Epithelial cell of proximal tubule (primary cell): Measurements from ENCODE around the gene SKA3. TPM values are rescaled to one million over a fixed set of nuclear protein-coding genes. Genes with fewer than 3 reads are reported as not detected.
"Not testable (repeated sequence)": the region's sequence is repeated elsewhere in the genome, so short reads cannot be mapped to it uniquely, and the experiment has no call there.

Source experiments
- DNase-seq: peaks from one replicate; pipeline ENCODE4 v3.0.0-alpha.2; 2011; ENCODE audit warnings: low read depth
- H3K4me3 ChIP-seq: 2 replicates; pipeline ENCODE4 v1.5.1; 2011; ENCODE audit warnings: low read depth, mild to moderate bottlenecking, low read length
- total RNA-seq: library from RNA; depleted of rRNA; stranded (reverse); fragments of >200 nt; gene quantifications from 2 replicates; pipeline ENCODE4 v1.2.3, GENCODE V29; 2015
- TF ChIP-seq, protein P1 (sequence below): conservative IDR thresholded peaks from 2 replicates; pipeline ENCODE4 v1.5.1; 2012; ENCODE audit warnings: low read depth, mild to moderate bottlenecking, low read length

The SKA3 gene
- total RNA-seq, 1 donor from 2014 or later, result 22.1 TPM

DNA sequence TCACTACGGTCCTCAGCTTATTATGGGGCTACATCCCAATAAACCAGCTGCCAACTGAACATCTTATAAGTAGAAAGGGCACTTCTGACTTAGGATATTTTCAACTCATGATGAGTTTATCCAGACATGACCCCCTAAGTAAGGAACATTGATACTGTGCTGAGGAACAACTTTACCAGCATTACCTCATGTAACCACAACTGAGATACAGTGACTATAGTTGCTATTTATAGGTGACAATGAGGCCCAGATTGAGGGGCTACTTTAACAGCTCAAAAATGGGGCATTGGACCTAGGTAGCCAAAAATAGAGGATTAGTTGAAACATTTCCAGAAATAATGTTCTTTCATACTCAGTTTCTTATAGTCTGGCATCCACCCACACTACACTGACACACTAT is 26.8 kb downstream of the SKA3 start:
- no peak overlapping the region for H3K4me3 ChIP-seq
- DNase-seq, result no peak
- TF ChIP-seq, protein P1, sequence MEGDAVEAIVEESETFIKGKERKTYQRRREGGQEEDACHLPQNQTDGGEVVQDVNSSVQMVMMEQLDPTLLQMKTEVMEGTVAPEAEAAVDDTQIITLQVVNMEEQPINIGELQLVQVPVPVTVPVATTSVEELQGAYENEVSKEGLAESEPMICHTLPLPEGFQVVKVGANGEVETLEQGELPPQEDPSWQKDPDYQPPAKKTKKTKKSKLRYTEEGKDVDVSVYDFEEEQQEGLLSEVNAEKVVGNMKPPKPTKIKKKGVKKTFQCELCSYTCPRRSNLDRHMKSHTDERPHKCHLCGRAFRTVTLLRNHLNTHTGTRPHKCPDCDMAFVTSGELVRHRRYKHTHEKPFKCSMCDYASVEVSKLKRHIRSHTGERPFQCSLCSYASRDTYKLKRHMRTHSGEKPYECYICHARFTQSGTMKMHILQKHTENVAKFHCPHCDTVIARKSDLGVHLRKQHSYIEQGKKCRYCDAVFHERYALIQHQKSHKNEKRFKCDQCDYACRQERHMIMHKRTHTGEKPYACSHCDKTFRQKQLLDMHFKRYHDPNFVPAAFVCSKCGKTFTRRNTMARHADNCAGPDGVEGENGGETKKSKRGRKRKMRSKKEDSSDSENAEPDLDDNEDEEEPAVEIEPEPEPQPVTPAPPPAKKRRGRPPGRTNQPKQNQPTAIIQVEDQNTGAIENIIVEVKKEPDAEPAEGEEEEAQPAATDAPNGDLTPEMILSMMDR, result no peak

DNA sequence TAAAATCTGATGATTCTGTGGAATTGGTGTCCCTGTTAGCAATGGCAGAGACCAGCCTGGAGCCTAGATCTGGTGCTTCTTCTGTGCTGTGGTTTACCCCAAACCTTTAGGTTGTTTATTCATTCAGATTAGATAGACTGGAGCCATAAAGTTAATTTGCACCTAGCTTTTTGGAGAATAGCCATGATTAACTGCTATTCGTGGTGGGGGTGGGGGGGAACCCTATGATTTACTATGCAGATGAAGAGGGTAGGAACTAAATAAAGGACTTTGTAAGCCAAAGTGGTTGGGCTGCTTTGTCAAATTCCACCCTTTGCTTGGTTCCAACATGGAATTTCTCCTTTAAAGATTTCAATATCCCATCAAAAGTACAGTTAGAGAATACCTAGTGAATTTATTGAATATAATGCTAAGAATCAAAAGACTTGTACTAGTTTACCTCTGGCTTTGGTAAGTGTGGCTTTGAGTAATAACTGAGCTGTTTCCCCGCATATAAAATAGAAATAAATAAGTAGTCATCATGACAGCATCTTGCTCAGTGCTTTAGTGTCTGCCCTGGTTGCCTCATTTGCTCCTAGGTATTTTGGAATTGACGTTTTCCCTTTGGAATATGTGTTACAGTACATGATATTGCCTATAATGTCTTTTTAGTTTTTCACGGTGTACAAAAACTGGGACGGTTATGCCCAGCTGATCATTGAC is 27.6 kb downstream of the SKA3 start:
- no peak overlapping the region for H3K4me3 ChIP-seq
- TF ChIP-seq, protein P1, result no peak
- no peak for DNase-seq

DNA sequence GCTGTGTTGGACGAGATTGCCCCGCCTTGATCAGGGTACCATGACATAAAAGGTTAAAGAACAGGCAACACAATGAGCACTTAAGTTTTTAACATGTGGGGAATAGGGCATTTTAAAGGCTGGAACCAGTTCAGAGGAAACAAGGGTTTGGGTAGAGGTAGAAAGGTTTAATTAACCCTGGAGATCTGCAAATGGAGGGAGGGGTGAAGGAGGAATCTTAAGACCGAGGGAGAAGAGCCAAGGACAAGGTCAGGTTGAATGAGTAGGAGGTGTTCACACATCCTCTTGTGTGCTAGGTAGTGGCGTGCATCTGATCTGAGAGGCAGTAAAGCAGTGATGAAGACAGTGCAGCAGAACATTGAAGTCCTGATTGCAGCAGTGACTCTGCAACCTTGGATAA is 28.5 kb downstream of the SKA3 start:
- TF ChIP-seq, protein P1, result no peak

DNA sequence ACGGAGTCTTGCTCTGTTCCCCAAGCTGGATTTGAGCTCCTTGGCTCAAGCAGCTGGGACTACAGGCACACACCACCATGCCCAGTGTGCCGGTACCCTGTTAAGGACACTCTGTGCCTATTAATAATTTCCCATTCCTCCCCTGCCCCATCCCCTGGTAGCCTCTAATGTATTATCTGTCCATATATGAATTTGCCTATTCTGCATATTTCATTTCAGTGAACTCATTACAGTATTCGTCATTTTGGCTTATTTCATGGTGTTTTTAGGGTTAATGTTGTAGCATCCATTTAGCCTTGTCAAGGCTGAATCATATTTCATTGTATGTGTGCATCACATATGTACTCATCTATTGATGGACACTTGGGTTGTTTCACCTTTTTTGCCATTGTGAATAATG is 33.6 kb downstream of the SKA3 start:
- TF ChIP-seq, protein P1, result no peak
- H3K4me3 ChIP-seq, result no peak overlapping the region
- DNase-seq, result no peak

More for the DNA sequence above, 28.5 kb downstream of the SKA3 start:
- DNase-seq, result no peak
- no peak overlapping the region for H3K4me3 ChIP-seq

- TF ChIP-seq, protein P1, result no peak
- peak overlapping the region; percentile 88 for H3K4me3 ChIP-seq
- no peak for DNase-seq
These were observed 37.0 kb downstream of the SKA3 start for GRCh38 chr13:21139374-21139773.

- DNase-seq, result no peak
- no peak overlapping the region for H3K4me3 ChIP-seq
- TF ChIP-seq, protein P1, result no peak
These were observed 37.8 kb downstream of the SKA3 start for GRCh38 chr13:21138561-21138960.

DNA sequence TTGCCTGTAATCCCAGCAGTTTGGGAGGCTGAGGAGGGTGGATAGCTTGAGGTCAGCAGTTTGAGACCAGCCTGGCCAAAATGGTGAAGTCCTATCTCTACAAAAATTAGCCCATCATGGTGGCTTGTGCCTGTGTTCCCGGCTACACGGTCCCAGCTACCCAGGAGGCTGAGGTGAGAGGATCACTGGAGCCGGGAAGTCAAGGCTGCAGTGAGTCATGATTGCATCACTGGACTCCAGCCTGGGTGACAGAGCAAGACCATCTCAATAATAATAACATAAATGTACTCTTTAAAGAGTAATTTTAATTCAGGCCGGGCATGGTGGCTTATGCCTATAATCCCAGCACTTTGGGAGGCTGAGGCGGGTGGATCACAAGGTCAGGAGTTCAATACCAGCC is 38.7 kb downstream of the SKA3 start:
- TF ChIP-seq, protein P1, result no peak
- no peak overlapping the region for H3K4me3 ChIP-seq
- no peak for DNase-seq

- not testable (repeated sequence) for DNase-seq
These were observed 40.5 kb downstream of the SKA3 start for GRCh38 chr13:21135833-21136232.

More at GRCh38 chr13:21135833-21136232, 40.5 kb downstream of the SKA3 start:
- not testable (repeated sequence) for H3K4me3 ChIP-seq
